NCI-H1048 (cell line): ENCODE results near the gene SMYD1.

Experiments
- DNase-seq: peaks from one replicate; lab custom pipeline; 2025; lab: John Stamatoyannopoulos, UW

The SMYD1 gene

DNA sequence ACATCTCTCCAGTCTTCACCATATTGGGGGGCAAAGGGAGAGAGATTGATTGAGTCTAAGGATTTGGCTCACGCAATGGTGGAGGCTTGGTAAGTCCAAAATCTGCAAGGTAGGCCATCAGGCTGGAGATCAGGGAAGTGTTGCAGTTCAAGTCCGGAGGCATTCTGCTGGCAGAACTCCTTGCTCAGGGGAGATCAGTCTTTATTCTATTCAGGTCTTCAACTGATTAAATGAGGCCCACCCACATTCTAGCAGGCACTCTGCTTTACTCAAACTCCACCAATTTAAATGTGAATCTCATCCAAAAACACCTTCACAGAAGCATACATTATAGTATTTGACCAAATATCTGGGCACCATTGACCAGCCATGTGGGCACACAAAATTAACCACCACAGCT, 21.4 kb downstream of the SMYD1 start:
- no peak for DNase-seq

DNA sequence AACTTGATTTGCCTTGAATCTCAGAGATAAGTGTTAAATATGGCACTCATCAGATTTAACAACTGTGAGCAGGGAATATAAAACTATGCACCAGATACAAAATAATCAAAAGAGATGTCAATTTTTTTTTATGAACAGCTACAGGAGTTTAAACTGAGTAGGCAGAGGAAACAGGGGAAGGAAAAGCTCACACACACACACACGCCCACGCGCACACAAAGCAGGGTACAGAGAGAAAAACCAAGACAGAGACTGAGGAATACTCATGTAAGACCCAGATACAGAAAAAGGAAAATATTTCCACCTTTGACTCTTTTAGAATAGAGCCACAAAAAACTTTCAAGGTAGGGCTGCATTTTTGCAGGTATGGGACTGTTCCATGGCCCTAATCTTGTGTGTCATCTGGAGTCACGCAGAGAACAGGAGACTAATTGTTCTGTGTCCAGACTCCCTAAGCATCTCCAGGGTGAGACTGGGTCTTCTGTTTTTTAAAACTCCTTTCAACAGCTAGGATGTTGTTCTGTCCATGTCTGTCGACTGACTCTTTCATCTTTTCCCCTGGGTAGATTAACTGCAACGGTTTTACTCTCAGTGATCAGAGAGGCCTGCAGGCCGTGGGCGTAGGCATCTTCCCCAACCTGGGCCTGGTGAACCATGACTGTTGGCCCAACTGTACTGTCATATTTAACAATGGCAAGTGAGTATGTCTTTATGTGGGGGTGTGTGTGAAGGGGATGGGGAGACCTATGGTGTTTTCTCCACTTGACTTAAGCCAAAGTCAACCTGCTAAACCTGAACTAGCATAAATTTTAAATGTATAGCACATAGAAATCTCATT, 23.0 kb downstream of the SMYD1 start:
- DNase-seq = no peak

DNA sequence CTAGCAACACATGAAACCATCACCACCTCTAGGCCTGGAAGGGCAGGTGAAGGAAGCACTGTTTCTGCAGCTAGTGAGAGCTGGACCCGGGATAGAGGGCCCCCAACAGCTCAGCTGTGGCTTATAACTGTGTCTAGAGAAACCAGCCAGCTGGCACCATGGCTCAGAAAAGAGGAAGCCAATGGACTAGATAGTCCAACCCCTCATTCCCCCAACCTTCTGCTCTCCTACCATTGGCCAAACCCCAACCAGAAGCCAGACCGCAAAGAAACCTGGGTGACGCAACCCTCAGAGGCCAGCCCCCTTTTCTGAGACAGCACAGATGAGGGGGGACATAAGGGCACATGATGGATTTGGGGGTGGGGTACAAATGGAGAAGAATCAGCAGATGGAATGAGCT, 24.3 kb downstream of the SMYD1 start:
- DNase-seq = no peak

DNA sequence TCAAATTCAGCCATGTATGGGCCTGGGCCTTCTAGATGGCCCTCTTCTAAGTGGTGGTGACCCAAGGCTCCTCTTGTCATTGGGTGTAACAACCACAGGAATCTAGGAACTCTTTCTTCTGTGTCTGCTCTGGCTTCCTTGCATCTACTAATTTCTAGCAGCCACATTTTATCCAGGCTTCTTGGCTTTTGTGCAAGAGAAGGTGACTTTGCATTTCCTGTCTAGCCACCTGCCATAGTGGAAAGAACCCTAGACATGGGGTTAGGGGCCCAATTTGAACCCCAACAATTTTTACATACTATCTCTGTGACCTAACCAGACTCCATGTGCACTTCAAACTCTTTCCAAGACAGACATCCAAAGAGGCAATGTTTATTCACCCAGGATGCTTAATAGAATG, 25.1 kb downstream of the SMYD1 start:
- DNase-seq = no peak

DNA sequence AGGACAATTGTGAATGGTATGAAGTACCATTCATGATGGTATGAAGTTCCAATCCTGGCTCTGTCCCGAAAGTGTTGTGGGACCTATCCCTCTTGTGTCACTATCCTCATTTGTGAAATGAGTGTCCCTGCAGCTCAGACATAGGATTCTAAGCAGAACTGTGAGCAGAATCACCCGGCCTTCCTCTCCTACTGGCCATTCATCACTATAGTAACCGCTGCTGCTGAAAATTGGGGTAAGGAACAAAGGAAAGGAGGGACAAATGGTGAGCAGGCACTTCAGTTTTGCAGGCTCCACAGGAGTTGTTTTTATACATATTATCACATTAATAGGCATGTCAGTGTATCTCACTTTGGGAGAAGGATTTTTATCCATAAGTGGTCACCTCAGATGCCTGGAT, 27.4 kb downstream of the SMYD1 start:
- DNase-seq = no peak

DNA sequence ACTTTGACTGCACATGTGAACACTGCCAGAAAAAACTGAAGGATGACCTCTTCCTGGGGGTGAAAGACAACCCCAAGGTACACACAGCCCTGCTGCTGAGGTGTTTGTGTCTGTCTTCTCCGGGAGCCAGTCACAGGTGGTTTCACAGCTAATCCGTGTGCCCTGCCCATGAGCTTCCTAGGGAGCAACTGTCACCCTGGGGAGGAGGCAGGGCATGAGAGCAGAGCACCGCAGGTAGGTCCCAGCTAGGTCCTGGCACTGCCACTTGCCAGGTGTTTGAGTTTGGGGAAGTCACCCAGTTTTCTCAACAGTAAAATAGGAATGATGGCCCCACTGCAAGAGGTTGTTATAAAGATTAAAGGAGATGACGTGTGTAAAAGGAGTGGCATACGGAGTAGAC, 29.1 kb downstream of the SMYD1 start:
- no peak for DNase-seq

DNA sequence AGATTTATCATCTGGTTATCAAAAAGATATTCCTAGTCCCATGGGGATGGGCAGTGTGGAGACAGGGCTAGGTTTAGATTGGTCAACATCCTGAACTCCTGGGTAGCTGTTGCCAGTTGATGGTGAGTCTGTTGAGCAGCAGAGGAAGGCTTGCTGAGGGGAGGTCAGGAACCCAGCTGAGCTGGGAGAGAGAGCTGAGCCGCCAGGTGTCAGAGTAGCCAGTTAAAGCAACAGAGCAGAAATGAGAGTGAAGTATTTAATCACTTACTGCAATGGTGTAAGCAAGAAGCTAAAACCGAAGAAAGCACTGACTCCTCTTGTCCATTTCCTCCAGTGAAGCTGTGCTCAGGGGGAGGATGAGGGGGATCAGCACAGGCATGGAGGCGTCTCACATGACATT, 29.6 kb downstream of the SMYD1 start:
- no peak for DNase-seq

DNA sequence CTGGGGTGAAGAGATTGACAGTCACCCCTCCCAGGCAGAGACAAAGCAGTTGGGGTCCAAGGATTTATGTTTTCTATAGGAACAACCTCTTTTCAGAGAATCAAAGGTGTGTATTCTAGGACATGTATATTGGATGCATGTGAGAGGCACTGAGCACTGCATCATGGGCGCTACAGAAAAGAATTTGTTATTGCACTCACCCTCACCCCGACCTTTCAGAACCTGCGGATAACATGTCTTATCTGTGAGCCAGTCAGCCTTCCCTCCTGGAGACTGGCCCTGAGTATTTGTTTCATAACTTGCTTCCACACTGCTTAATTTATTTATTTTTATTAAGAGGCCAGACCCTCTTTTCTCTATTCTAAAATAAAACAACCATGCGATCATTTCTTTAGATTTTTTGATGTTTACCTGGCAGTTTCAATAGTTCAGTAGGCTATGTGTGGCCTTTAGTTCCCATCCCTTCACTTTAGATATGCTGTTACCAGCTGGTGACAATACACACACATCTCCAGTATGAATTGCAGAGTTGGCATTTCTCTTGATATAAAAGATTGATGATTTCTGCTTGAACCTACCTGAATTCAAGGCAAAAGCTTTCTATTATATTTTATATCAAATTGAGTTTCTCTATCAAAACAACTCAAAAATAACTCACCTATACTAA, 30.4 kb downstream of the SMYD1 start:
- no peak for DNase-seq

DNA sequence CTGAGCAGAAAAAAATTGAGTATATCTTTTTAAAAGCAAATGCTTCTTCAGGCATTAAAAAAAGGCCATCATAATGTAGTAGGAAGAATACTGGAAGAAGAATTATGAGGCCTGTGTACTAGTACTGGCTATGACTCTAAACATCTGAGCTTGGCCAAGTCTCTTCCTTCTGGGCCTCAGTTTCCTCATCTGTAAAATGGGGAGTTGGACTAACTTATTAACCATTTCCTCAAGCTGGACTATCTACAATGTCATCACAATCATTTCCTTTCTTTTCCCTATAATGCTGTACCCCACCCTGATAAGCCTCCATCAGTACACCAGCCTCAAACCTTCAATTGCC, 30.9 kb downstream of the SMYD1 start:
- DNase-seq = no peak

DNA sequence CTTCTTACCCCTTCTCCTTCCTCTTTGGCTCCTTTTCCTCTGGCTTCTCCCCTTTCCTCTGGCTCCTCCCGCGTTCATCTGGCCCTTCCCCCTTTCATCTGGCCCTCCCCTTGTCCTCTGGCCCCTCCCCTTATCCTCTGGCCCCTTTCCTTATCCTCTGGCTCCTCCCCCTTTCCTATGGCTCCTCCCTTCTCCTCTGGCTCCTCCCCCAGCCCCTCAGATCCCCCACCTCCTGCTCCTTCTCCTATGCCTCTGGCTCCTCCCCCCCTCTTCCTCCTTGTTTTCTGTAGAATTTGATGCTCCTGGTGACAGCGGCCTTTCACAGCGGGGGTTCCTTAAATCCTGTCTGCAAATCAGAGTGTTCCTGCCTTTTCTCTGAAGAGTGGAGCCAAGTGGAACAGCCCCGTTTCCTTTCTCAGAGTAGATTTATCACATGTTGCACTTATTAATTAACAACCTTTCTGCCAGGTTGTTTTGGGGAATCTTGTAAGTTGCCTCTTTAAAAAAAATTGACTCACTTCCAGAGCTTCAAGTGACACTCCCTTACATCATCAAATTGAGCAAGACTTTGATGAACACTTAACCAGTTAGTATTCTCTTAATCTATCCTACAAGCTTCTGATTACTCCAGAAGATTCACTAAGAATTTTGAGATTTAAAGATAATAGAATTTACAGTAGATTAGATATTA, 32.3 kb downstream of the SMYD1 start:
- no peak for DNase-seq

DNA sequence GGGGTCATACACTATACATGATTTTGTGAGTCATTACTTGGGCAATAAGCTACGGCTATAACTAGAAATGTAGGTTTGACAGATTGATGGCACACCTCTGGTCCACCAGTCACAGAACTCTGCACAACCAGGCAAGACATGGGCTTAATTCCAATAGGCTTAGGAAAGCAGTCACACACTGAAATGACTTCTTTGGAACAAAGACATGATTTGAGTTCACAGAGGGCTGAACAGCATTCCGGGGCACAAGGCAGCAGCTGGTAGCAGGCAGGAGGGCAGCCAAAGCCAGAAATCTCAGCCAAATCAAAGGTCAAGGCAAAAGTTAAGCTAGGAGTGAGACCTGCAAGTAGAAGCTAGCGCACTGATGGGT, 32.8 kb downstream of the SMYD1 start:
- no peak for DNase-seq

DNA sequence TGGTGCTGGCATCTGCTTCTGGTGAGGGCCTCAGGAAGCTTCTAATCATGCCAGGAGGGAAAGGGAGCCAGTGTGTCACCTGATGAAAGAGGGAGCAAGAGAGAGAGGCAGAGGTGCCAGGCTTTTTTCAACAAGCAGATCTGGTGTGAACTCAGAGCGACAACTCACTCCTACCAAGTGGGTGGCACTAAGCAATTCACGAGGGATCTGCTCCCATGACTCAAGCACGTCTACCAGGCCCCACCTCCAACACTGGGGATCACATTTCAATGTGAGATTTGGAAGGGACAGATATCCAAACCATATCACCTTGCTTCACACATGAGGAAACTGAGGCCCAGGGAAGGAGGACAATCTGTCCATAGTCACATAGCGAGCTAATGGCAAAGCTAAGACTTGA, 41.2 kb downstream of the SMYD1 start:
- no peak for DNase-seq

DNA sequence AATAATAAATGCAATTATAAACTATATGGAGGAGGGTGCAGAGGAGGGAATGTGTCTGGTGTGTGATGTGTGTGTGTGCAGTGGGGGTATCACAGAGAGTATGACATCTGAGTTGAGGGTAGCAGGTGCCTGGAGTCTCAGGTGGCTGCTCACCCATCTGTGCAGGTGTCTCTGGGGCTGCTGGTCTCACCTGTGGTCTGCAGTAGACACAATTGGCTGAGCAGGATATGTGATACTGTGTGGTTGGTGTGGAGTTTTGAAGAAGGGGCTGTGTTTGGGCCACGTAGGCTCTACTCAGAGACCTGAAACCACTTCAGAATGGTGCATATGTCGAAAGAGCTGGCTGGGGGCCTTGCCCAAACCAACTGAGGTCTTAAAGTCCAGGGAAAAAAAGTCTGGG, 43.2 kb downstream of the SMYD1 start:
- no peak for DNase-seq

DNA sequence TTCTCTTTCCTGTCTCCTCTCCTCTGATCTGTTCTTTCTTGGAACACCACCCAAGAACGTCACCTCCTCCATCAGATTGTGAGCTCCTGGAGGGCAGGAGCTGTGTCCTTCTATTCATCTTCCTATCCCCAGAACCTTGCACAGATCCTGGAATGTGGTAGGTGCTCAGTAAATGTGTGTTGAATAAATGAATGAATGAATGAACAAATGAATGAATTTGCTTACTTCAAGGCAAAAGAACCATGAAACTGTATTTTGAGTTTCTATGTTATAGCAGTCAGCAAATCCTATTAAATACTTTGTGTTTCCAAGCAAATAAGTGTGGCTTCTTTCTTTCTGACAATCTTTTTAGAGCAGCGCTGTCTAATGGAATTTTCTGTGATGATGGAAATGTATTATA, 45.4 kb downstream of the SMYD1 start:
- no peak for DNase-seq

DNA sequence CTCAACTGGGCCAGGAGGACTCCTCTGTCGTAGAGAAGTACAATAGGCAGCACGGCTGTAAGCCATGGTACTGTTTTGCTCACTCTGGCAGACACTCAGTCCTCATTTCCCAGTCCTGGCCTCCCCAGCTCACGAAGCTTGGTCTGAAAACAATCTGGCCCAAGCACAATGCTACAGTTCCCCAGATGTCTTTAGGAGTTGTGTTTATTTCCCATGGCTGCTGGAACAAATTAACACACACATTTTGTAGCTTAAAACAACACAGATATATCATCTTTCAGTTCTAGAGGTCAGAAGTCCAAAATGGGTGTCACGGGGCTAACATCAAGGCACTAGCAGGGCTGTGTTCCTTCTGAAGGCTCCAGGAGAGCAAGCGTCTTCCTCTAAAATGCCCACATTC, 47.3 kb downstream of the SMYD1 start:
- no peak for DNase-seq

DNA sequence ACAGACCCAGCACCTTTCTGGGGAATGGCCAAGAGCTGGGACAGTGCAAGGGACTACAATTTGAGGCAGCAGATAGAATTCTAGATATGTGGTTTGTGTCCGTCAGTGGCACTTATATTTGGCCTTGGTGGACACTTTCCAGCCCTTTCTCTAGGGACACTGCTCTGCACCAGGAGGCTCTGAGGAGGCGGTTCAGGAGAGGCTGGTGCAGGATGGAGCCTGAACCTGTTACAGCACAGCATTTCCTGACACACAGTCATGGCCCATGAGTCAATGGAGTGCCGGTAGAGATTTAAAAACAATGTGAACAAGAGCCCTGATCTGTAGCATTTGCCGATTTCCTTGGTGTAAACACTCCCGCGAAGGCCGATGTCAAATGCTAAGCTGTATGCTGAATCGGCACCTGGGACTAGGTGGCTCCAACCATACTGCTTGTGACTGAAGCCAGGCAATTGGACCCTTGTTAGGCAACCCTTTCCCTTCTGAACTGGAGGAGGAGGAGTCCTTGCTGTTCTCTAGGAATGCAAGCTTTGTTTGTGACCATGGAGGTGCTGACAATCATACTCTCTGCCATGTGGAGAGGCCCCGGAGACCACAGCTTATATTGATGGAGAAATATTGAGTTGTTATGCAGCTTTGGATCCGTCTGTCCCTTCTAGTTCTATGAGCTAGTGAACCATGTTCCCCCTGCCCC, 48.3 kb downstream of the SMYD1 start:
- no peak for DNase-seq

DNA sequence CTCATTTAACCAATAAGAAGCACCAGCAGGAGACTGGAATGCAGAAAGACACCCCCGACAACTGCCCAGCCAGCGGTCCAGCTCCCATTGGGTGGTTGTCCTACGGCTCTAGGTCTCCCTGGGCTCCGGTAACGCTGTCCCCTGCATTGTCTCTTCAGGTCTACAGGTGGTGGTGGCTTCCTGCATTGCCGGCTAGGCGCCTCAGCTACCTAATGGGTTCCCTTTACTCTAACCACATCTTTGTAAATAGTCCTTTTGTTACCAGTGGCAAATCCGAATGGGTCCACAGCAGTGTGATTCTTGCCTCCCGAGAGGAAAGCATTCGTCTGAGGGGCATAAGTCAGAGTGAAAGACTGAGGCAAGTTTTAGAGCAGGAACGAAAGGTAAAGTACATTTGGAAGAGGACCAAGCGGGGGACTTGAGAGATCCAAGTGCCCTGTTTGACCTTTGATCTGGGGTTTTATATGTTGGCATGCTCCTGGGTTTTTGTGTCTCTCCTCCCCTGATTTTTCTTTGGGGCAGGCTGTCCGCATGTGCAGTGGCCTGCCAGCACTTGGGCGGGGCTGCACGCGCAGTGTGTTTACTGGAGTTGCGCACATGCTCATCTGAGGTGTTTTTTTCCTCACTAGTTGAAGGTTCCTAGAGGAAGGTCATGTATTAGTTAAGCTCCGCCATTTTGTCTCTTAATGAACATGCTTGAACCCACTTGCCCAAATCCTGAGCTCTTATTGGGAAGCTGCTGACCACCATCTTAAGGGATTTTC, 49.2 kb downstream of the SMYD1 start:
- DNase-seq = no peak

DNA sequence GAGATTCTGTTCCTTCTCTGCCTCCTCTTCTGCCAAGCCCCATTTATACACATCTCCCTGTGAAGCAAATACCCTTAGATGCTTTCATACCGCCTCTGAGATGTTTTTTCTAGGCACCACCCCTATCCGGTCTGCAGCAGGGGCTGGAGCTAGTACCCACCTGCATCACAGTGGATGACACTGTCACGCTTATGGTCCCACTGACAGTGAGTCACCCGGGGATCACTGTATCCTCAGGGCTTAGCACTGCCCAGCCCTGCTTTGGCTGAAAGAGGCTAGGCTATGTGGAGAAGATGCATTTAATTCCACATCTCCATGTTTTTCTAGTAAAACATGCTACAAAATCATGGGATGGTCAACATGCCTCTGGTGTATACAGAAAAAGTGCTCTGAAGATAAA, 50.3 kb downstream of the SMYD1 start:
- DNase-seq = no peak

DNA sequence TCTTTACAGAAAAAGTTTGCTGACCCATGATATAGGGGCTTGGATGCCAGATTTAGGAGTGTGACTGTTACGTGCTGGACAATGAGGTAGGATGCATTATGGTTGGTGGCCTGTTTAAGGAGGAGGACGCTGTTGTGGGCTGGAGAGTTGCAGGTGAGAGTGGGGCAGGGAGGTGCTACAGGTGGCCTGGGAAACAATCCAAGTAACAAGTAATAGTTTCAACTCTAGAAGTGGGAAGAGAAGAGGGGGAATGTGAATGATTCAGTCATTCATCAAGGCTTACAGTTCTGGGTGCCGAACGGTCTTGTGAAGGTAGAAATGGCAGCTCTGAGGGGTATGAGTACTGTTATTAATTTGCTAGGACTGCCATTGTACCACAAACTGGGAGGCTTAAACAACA, 54.1 kb downstream of the SMYD1 start:
- no peak for DNase-seq

DNA sequence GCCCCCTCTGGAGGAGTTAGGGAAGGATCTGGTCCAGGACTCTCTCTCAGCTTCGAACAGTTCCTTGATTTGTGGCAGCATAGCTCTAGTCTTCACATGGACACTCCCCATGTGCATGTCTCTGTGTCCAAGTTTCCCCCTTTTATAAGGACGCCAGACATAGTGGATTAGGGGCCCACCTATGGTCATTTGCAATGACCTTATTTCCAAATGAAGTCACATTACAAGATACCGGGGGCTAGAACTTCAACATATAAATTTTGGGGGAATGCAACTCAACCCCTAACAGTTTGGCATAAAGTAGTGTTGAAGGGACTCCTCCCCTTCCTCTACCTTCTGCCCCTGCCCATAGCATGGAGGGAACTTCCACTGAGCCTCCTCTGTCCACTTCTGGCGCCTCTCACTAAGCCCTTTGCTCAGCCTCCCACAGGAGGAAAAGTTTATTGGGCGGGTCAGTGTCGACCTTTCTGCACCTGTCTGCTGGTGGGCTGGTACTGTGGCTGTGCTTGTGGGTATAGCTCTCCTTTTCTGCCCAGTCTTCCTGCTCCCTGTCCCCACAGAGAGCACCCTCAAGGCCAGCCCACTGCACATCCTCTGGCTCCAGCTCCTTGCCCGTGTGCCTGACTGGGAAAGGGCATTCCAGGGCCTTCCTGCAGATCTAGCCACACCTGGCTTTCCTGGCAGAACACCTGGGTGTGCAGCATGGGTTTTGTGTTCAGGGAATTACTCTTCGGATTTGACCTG, 54.7 kb downstream of the SMYD1 start:
- DNase-seq = no peak
